Measurements from ENCODE around the gene SSMEM1. TPM values are rescaled to one million over a fixed set of nuclear protein-coding genes. Genes with fewer than 3 reads are reported as not detected.

Gene SSMEM1
- total RNA-seq, 3 donors from 2014 or later: not detected

- intact Hi-C loops (cut with DNase I, micrococcal nuclease): no loop called here
- Histone ChIP-seq H3K9me3 (no peaks in the 10 kb centered on the region), H3K4me3 (no peak overlapping the region), H3K4me1 (ENCODE audit: low read depth) (peaks cover 4% of the 10 kb centered on the region), H3K36me3 (ENCODE audit: low read depth) (peaks cover 4% of the 10 kb centered on the region)
- ATAC-seq: peak; percentile 84
- TF ChIP-seq CTCF (IDR thresholded peaks at IDR 0.05): no peak
- peak; percentile 77 to 92 (median 84) for DNase-seq
Observed at GRCh38 chr7:130201796-130202195, 5.9 kb upstream of the SSMEM1 start.

- ATAC-seq (peak; percentile 96), DNase-seq (peak; percentile 96)
- Histone ChIP-seq H3K4me3 (peak within 1 kb of the TSS; percentile 60), H3K36me3 (ENCODE audit: low read depth) (no peaks in the 10 kb centered on the region), H3K9me3 (no peaks in the 10 kb centered on the region), H3K4me1 (ENCODE audit: low read depth) (peaks cover 4% of the 10 kb centered on the region)
- no peak for TF ChIP-seq CTCF (IDR thresholded peaks at IDR 0.05)
- intact Hi-C loops (cut with DNase I, micrococcal nuclease): no loop called here
Observed at GRCh38 chr7:130205084-130205947, 2.3 kb upstream of the SSMEM1 start, which contains the start of gene TMEM209. TMEM209 (minus strand) TSS chr7:130205406; CDS start chr7:130205375, 31 bp downstream.

- H3K9me3 ChIP-seq: no peaks in the 10 kb centered on the region
- intact Hi-C loops (cut with DNase I, micrococcal nuclease): no loop called here
- DNase-seq (no peak), ATAC-seq (no peak)
- TF ChIP-seq CTCF (IDR thresholded peaks at IDR 0.05): no peak
- H3K4me3 ChIP-seq: no peak overlapping the region
- H3K36me3 ChIP-seq (ENCODE audit: low read depth): no peaks in the 10 kb centered on the region
- H3K4me1 ChIP-seq (ENCODE audit: low read depth): peaks cover 4% of the 10 kb centered on the region
Observed at GRCh38 chr7:130207033-130207432, 627 bp upstream of the SSMEM1 start.

- ATAC-seq (no peak), DNase-seq (no peak)
- H3K4me3 ChIP-seq: no peak overlapping the region
- no peaks in the 10 kb centered on the region for H3K36me3 ChIP-seq (ENCODE audit: low read depth)
- no peak for TF ChIP-seq CTCF (IDR thresholded peaks at IDR 0.05)
- intact Hi-C loops (cut with DNase I, micrococcal nuclease): no loop called here
- H3K9me3 ChIP-seq: no peaks in the 10 kb centered on the region
- H3K4me1 ChIP-seq (ENCODE audit: low read depth): peaks cover 4% of the 10 kb centered on the region
Observed at GRCh38 chr7:130208516-130208915, 856 bp downstream of the SSMEM1 start.

GRCh38 chr7:130210181-130210935 is 2.7 kb downstream of the SSMEM1 start:
- intact Hi-C loops (cut with DNase I, micrococcal nuclease): no loop called here

More at GRCh38 chr7:130210181-130210935, 2.7 kb downstream of the SSMEM1 start:
- TF ChIP-seq CTCF (IDR thresholded peaks at IDR 0.05): no peak
- DNase-seq: no peak
- no peaks in the 10 kb centered on the region for H3K9me3 ChIP-seq
- H3K4me3 ChIP-seq: no peak overlapping the region
- H3K4me1 ChIP-seq (ENCODE audit: low read depth): no peaks in the 10 kb centered on the region
- H3K36me3 ChIP-seq (ENCODE audit: low read depth): no peaks in the 10 kb centered on the region
- ATAC-seq: no peak

All from mucosa of descending colon (tissue), 3 donors.